ELR (cell line): Measurements from ENCODE around the gene PDAP1.
"Not testable (repeated sequence)": the region's sequence is repeated elsewhere in the genome, so short reads cannot be mapped to it uniquely, and the experiment has no call there.

Experiments used
- DNase-seq: peaks from one replicate; pipeline ENCODE4 v3.0.0-alpha.2; 2015; ENCODE audit warnings: low read depth

PDAP1 gene

DNA sequence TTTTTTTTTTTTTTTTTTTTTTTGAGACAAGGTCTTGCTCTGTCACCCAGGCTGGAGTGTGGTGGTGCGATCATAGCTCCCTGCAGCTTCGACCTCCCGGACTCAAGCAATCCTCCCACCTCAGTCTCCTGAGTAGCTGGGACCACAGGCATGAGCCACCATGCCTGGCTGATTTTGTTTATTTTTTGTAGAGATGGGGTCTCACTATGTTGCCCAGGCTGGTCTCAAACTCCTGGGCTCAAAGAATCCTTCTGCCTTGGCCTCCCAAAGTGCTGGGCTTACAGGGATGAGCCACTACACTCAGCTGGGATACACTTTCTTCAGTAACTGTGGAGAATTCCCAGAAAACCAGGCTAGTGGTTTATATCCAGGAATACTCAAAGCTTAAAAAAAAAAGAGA lies 57.8 kb downstream of the PDAP1 start:
- DNase-seq = not testable (repeated sequence)
